ENCODE results near the gene DFFB. TPM values are rescaled to one million over a fixed set of nuclear protein-coding genes. Genes with fewer than 3 reads are reported as not detected.

The DFFB gene
- total RNA-seq, 1 donor from 2014 or later, result 6.0 TPM

DNA sequence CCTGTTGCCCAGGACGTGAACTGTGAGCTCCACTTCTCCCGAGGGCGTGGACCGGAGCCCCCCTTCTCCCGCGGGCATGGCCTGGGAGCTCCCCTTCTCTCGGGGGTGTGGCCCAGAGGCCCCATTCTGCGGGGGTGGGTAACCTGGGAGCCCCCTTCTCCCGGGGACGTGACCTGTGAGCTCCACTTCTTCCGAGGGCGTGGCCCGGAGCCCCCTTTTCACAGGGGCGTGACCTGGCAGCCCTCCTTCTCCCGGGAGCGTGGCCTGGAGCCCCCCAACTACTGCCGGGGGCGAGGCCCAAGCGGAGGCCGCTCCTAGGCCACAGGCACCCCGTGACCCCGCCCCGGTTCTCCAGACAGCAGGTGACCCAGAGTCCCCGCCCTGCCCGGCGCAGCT is 42.5 kb downstream of the DFFB start:
- DNase-seq (ENCODE audit: low read depth), result no peak
- Histone ChIP-seq H3K4me3 (ENCODE audit: low read depth, low read length) (peak overlapping the region; percentile 81), H3K36me3 (ENCODE audit: control insufficient read depth, insufficient read depth, low read length) (no peaks in the 10 kb centered on the region), H3K27me3 (ENCODE audit: control insufficient read depth, insufficient read depth, low read length) (no peaks in the 10 kb centered on the region)
- TF ChIP-seq, protein P1, sequence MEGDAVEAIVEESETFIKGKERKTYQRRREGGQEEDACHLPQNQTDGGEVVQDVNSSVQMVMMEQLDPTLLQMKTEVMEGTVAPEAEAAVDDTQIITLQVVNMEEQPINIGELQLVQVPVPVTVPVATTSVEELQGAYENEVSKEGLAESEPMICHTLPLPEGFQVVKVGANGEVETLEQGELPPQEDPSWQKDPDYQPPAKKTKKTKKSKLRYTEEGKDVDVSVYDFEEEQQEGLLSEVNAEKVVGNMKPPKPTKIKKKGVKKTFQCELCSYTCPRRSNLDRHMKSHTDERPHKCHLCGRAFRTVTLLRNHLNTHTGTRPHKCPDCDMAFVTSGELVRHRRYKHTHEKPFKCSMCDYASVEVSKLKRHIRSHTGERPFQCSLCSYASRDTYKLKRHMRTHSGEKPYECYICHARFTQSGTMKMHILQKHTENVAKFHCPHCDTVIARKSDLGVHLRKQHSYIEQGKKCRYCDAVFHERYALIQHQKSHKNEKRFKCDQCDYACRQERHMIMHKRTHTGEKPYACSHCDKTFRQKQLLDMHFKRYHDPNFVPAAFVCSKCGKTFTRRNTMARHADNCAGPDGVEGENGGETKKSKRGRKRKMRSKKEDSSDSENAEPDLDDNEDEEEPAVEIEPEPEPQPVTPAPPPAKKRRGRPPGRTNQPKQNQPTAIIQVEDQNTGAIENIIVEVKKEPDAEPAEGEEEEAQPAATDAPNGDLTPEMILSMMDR (IDR thresholded peaks at IDR 0.05; ENCODE audit: insufficient read depth, low read length, poor library complexity, severe bottlenecking), result peak; percentile 40

DNA sequence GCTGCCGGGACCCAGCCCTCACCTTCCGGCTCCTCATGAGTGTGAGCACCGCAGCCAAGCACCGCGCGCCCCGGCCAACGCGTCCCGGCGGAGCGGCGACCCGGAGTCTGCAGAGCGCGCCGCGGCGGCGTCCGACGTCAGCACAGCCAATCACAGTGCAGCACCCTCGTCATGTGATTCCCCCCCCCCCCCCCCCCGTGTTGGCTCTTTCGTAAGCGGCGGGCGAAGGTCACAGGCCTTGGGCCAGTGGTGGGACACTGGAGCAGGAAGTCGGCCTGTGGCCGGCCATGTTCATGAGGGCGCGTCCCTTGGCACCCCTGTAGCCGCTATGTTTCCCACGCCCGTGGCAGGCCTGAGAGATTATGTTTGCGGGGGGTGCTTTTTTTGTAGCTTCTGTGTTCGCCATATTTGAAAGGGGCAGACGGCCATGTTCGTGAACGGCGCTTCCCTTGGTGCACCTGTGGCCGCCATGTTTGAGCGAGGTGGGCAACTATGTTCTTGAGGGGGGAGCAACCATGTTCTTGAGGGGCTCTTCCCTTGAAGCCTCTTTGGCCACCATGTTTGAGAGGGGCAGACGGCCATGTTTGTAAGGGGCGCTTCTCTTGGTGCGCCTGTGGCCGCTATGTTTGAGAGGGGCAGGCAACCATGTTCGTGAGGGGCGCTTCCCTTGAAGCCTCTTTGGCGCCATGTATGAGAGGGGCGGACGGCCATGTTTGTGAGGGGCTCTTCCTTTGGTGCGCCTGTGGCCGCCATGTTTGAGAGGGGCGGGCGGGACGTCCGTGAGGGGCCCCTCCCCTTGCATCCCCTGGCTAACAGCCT is 43.1 kb downstream of the DFFB start, which contains the start of gene C1orf174:
Gene C1orf174 (minus strand): TSS at position 123 of the 819 bp plus-strand sequence. CDS start 86 bp downstream, at position 37.
- H3K27me3 ChIP-seq (ENCODE audit: control insufficient read depth, insufficient read depth, low read length), result no peaks in the 10 kb centered on the region
- TF ChIP-seq, protein P1 (IDR thresholded peaks at IDR 0.05; ENCODE audit: insufficient read depth, low read length, poor library complexity, severe bottlenecking), result no peak
- DNase-seq (ENCODE audit: low read depth), result peak; percentile 88
- H3K4me3 ChIP-seq (ENCODE audit: low read depth, low read length), result peak within 1 kb of the TSS; percentile 81
- no peaks in the 10 kb centered on the region for H3K36me3 ChIP-seq (ENCODE audit: control insufficient read depth, insufficient read depth, low read length)

DNA sequence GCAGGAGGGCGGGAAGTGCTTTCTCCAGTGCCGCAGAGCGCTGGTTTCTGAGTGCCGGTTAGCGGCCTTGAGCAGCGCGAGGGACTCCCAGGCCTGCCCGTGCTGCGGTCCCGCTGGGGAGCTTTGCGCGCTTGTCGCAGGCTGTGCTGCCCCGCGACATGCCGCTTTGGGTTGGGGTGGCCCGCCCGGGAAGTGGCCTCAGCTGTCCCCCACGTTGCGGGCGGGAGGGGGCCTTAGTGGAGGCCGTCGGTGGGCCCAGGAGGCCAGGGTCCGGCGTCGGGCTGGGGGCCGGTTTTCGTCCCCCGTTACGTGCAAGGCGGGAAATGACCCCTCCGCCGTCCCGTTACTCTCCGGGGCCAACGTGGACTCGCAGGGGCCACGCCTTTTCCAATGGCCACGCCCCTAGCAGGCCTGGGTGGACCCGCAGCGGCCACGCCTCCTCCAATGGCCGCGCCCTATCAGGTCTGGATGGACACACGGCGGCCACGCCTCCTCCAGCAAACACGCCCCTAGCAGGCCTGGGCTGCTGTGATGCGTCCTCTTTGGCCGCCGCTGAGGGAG is 43.8 kb downstream of the DFFB start:
- DNase-seq (ENCODE audit: low read depth), result peak; percentile 71
- H3K27me3 ChIP-seq (ENCODE audit: control insufficient read depth, insufficient read depth, low read length), result no peaks in the 10 kb centered on the region
- TF ChIP-seq, protein P1 (IDR thresholded peaks at IDR 0.05; ENCODE audit: insufficient read depth, low read length, poor library complexity, severe bottlenecking), result no peak
- H3K36me3 ChIP-seq (ENCODE audit: control insufficient read depth, insufficient read depth, low read length), result no peaks in the 10 kb centered on the region
- H3K4me3 ChIP-seq (ENCODE audit: low read depth, low read length), result peak overlapping the region; percentile 81

DNA sequence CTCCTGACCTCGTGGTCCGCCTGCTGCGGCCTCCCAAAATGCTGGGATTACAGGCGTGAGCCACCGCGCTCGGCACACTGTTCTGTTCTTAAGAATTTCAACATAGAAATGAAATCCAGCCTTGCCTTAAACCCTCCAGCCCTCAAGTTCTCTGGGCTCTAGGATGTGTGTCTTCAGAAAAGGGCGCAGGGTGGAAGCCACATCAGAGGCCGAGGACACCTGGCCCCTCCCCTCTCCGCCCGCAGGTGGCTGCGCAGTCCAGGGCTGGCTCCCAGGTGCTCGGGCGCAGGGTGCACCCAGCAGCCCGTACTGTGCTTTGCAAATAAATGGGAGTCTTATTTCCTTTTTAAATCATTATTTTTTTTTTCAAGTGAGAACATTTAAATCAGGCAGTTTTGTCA is 44.8 kb downstream of the DFFB start:
- Histone ChIP-seq H3K27me3 (ENCODE audit: control insufficient read depth, insufficient read depth, low read length) (no peaks in the 10 kb centered on the region), H3K4me3 (ENCODE audit: low read depth, low read length) (no peak overlapping the region), H3K36me3 (ENCODE audit: control insufficient read depth, insufficient read depth, low read length) (no peaks in the 10 kb centered on the region)
- DNase-seq (ENCODE audit: low read depth), result no peak
- TF ChIP-seq, protein P1 (IDR thresholded peaks at IDR 0.05; ENCODE audit: insufficient read depth, low read length, poor library complexity, severe bottlenecking), result no peak

DNA sequence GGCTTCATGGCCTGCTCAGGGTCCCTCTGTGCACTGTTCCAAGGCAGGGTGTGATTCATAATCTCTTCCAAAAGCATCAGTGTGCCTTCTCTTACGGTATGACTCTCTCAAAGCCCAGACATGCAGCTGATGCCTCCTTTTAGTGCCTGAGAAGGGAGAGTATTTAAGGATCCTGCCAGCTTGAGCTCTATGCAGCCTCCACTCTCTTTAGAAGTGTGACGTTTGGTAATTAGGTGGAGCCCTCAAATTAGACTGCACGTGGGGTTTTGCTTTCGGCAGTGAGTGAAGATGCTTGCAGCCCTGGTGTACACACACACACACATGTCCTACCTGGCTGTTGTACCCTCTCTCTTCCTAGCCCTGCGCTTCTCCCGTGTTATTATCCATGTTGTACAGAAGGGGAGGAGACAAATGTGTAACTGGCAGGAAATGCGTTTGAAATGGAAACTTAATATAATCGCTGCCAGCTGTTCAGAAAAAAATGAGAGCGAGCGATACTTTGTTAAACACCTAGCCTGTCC is 45.4 kb downstream of the DFFB start:
- no peaks in the 10 kb centered on the region for H3K36me3 ChIP-seq (ENCODE audit: control insufficient read depth, insufficient read depth, low read length)
- DNase-seq (ENCODE audit: low read depth), result no peak
- peaks cover 1% of the 10 kb centered on the region for H3K27me3 ChIP-seq (ENCODE audit: control insufficient read depth, insufficient read depth, low read length)
- H3K4me3 ChIP-seq (ENCODE audit: low read depth, low read length), result no peak overlapping the region
- TF ChIP-seq, protein P1 (IDR thresholded peaks at IDR 0.05; ENCODE audit: insufficient read depth, low read length, poor library complexity, severe bottlenecking), result no peak

Data from kidney epithelial cell (primary cell).